GM12864 (cell line): Measurements from ENCODE around the gene ADAM19.

Source experiments
- DNase-seq: peaks from one replicate; pipeline ENCODE4 v3.0.0-alpha.2; 2011; ENCODE audit warnings: low read depth
- H3K4me3 ChIP-seq: 2 replicates; pipeline ENCODE4 v1.5.1; 2011; ENCODE audit warnings: mild to moderate bottlenecking, low read depth, low read length, control low read depth
- CTCF ChIP-seq: IDR thresholded peaks from 2 replicates; pipeline ENCODE4 v1.5.1; 2011; ENCODE audit warnings: low read depth, mild to moderate bottlenecking, moderate library complexity, low read length, control low read depth, inconsistent platforms; ENCODE audit errors: missing control alignments

ADAM19 gene

GRCh38 chr5:157476702-157477408 is 98.7 kb downstream of the ADAM19 start:
- no peak for DNase-seq
- TF ChIP-seq CTCF, result peak; percentile 77
- H3K4me3 ChIP-seq, result no peak overlapping the region

- H3K4me3 ChIP-seq, result no peak overlapping the region
- TF ChIP-seq CTCF, result no peak
- DNase-seq, result no peak
These were observed 100.1 kb downstream of the ADAM19 start for GRCh38 chr5:157475432-157475831.

- no peak for DNase-seq
- TF ChIP-seq CTCF, result peak; percentile 6
These were observed 101.9 kb downstream of the ADAM19 start for GRCh38 chr5:157473383-157474320.

GRCh38 chr5:157471709-157472108 is 103.9 kb downstream of the ADAM19 start:
- H3K4me3 ChIP-seq, result no peak overlapping the region
- TF ChIP-seq CTCF, result peak; percentile 71
- no peak for DNase-seq

More at GRCh38 chr5:157473383-157474320, 101.9 kb downstream of the ADAM19 start:
- H3K4me3 ChIP-seq, result no peak overlapping the region

- no peak for DNase-seq
- TF ChIP-seq CTCF, result no peak
- no peak overlapping the region for H3K4me3 ChIP-seq
These were observed 104.9 kb downstream of the ADAM19 start for GRCh38 chr5:157470631-157471030.

GRCh38 chr5:157469687-157470086 is 105.9 kb downstream of the ADAM19 start:
- no peak overlapping the region for H3K4me3 ChIP-seq
- TF ChIP-seq CTCF, result no peak
- no peak for DNase-seq
